Activated T-cell treated with anti-CD3 and anti-CD28 coated beads for 1 hour (primary cell): ENCODE measurements around the gene MTFR1L.
A peak's percentile ranks its signal among the peaks of the same experiment; 100 is the strongest.

Source experiments
- DNase-seq: peaks from one replicate; pipeline ENCODE4 v3.0.0-alpha.2; 2020; ENCODE audit warnings: low read depth

MTFR1L gene

GRCh38 chr1:25808481-25809244 lies 11.1 kb upstream of the MTFR1L start:
- DNase-seq, result no peak

DNA sequence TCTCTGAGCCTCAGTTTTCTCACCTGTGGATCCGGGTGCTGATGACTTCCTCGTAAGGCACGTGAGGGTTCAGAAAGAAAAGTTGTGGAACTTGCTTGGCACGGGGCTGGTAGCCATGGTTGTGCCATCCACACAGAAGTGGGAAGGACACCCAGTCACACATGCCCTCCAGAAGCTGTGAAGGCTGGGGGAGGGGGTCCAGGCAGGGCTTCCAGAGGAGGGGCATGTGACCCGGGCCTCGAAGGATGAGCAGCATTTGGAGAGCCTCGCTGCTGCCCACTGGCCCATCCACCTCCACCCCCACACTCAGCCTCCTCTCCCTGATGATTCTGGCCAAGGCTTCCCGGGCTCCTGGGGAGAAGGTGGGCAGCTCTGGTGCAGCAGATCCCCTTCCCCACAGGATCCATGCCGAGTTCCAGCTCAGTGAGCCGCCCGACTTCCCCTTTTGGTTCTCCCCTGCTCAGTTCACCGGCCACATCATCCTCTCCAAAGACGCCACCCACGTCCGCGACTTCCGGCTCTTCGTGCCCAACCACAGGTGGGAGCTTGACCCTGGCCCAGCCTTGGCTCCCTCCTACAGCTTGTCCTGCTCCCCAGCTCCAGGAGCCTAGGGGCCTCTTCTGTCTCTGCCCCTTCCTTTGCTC lies 10.3 kb upstream of the MTFR1L start:
- no peak for DNase-seq

DNA sequence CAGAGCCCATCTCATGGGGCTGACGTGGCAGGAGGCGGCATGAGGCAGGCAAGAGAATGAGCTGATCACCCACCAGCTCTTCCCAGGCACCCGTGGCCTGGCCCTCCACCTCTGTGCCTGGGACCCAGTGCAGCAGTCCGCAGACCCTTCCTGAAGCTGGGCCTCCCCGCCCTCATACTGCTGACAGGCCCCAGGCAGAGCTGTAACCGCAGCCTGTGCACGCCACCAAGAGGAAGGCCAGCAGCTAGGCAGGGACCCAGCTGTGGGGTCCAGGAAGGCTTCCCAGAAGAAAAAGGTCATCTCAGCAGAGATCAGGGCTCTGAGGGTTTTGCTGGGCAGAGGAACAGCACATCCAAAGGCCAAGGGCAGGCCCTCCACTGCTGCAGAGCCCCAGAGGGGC lies 9.8 kb upstream of the MTFR1L start:
- no peak for DNase-seq

DNA sequence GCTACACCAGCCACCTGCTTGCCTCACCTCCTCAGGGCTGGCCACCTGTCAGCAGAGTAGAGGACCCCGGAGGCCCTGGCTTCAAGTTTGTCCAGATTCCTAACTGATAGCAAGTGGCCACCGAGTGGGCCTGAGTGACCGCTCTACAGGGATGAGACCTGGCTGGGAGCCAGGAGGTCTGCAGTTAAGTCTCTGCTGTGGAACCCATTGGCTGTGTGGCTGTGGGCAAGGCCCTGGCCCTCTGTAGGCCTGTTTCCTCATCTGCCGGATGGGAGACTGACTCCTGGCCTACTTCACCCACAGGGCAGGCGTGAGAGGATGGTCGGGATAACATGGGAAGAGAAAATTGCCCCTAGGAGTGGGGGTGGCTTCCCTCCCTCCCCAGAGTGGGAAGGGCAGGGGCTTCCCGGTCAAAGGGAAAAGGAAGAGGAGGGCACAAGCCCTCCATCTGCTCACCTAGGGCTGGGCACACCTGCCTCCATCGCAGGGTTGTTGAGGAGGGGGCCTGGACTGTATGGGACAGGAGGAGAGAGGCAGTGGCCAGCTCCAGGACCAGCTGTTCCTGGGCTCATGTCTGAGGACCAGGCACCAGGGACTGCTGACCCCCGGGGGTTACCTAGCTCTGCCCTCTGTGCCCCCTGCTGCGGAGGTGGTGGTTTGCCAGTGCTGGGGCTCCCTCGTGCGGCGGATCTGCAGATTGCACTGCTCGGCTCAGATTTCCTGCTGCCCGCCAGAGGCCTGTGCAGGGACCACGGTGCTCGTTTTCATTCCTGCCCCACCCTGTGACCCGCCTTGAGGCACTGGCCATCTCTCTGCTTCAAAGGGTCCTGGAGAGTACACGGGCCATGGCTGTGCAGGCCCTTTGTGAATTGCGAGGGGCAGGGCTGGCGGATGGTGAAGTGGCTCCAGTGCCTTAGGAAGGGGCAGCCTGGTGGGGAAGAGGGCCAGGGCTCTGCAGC lies 9.1 kb upstream of the MTFR1L start:
- peak; percentile 78 for DNase-seq

DNA sequence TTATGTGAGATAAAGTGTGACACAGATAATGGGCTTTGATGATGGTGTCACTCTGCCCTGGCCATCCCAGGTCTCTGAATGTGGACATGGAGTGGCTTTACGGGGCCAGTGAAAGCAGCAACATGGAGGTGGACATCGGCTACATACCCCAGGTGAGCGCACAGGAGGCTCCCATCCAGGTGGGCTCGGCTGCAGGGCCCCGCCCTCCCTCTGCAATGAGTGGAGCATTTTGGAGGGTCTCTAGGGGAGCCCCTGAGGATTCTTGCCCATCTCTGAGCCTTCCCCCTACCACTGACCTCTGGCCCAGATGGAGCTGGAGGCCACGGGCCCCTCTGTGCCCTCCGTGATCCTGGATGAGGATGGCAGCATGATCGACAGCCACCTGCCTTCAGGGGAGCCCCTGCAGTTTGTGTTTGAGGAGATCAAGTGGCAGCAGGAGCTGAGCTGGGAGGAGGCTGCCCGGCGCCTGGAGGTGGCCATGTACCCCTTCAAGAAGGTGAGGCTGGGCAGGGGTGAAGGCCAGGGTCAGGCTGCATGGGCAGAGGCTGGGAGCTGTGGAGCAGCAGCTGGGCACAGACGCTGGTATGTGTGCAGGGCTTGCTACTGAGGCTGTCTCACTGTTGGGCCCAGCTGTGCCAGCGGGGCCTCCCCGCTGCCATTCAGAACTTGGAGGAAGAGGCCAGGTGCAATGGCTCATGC lies 8.2 kb upstream of the MTFR1L start:
- no peak for DNase-seq

DNA sequence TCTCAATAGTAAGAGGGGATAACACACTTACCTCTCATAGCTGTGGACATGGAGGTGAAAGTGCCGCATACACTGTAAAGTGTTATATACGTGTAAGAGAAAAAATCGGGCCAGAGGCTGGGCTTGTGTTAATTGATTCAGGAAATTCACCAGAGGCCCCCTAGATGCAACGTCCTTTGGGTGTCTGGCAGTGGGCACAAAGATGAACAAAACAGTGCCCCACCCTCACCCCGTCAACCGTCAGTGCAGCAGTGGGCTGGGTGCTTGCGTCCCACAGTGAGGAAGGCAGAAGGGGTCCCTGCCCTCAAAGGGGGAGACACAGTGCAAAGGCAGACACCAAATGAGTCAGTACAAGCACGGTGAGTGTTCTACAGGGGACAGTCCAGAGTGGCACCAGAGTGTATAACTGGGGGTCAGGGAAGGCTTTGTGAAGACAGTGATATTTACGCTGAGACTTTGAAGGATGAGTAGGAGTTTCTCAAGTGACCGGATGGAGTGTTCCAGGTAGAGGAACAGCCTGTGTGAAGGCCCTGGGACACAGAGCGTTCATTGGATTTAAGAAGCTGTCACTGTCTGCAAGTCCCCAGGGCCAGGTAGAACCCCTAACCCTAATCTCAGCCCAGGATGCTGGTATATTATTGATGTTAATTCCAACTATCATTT lies 6.6 kb upstream of the MTFR1L start:
- DNase-seq, result no peak

DNA sequence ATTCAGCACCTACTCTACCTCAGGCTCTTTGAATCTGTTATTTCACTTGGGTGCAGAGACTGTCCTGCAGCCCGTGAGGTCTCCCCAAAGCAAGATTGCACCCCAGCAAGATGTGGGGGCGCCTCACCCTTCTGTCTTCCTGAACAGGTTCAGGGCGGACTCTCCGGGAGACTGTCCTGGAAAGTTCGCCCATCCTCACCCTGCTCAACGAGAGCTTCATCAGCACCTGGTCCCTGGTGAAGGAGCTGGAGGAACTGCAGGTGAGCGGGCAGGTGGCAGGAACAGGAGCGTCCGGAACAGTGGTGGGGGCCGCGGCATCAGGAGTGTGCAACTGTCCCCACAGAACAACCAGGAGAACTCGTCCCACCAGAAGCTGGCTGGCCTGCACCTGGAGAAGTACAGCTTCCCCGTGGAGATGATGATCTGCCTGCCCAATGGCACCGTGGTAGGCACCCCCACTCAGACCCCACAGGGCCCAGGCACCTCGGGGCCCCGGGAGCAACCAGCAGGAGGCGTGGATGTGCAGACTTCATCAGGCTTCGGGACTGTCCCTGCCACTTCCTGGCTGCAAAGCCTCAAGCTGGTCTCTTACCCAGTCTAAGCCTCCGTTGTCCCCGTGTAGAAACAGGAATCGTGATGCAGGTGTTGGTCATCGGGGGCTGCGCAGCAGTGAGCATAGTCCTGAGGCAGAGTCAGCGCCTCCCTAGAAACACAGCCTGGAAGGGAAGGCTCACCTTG lies 5.9 kb upstream of the MTFR1L start:
- no peak for DNase-seq

DNA sequence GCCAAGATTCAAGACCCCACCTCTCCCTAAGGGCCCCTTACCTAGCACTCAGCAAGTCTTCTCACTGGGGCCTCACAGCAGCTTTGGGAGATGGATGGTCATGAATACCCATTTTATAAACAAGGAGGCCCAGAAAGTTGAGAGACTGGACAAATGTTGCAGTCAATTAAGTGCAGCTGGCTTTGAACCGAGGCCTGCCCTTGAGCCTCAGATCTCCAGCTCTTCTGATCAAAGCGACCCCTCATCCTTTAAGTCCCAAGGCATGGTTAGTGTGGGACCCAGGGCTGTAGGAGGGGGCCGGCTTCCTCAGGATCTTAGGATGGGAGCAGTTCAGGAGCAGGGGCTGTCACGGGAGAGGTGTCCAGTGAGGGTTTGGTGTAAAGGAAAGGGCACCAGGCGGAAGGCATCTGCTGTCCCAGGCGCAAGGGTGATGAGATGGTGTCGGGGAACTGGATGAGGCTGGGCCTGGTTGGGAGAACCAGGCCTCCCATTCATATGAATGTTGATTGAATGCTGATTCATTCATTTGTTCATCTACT lies 5.1 kb upstream of the MTFR1L start:
- no peak for DNase-seq

GRCh38 chr1:25815208-25816111 lies 4.3 kb upstream of the MTFR1L start:
- DNase-seq, result no peak

GRCh38 chr1:25816112-25816718 lies 3.5 kb upstream of the MTFR1L start:
- DNase-seq, result no peak

DNA sequence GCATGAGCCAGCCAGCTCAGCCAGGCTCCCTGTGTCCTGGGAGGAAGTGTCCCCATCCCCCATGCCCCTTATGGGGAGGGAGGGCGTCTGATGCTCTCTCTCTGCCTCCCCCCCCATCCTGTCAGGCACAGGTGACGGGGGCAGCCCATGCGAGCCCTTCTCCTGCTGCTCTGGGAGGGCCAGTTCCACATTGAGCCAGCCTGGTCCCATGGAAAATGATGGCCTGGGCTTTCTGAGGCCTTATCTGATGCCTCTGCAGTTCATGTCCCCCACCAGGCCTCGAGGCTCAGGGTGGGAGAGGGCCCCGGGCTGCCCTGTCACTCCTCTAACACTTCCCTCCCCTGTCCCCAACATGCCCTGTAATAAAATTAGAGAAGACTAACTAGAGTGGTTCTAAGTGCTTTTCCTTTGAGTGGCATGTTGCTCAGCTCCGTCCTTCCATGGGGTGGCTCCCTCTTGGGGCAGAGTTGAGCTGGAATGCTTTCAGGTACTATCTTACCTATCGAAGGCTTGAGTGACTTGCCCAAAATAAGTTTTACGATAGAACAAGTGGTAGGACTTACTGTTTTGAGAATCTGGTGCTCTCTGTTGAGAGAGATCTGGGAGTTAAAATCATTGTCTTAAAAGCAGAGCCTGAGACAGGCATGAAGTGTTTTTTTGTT lies 1.8 kb upstream of the MTFR1L start:
- DNase-seq, result no peak

GRCh38 chr1:25818569-25818968 lies 1.2 kb upstream of the MTFR1L start:
- no peak for DNase-seq

DNA sequence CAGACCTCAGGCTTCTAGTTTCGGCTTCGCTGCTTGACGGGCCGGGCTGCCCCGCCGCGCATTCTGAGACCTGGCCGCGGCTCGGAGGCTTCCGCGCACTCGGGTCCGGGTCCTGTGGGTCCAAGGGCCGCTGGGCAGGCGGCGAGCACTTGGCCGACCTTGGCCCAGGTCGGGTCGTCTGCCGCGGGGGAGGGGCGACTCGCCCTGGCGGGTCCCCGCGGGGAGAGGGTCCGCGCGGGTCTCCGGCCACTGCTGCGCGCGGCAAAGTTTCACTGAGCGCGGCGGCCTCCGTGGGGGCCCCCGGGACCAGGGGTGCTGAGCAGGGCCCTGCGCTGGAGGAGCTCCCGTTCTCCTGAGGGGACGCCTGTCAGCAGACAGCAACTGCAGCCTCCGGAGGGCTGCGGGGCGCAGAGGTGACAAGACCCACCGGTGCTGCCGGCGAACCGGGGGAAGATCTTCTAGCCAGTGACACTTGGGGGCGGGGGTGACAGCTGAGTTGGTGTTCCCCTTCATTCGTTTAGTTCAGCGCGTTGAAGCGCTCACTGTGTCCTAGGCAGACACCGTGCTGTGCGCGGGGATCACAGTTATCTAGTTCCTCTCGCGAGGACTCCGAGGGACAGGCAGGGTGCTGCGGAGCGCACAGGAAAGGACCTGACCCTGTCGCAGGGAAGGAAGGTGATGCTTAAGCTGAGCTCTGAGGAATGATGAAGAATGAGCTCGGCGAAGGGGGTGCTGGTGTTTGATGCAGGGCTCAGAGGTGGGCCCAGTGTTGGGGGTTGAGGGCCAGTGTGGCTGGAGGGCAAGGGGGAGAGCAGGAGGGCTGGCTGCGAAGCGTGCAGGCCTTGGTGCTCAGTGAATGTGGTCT lies 725 bp downstream of the MTFR1L start:
- DNase-seq, result peak; percentile 54

GRCh38 chr1:25821112-25821476 lies 1.3 kb downstream of the MTFR1L start:
- DNase-seq, result no peak

GRCh38 chr1:25821630-25822091 lies 1.9 kb downstream of the MTFR1L start:
- DNase-seq, result no peak

GRCh38 chr1:25825605-25826004 lies 5.9 kb downstream of the MTFR1L start:
- no peak for DNase-seq

GRCh38 chr1:25826571-25826970 lies 6.8 kb downstream of the MTFR1L start:
- no peak for DNase-seq
